HG02970 (cell line): Measurements from ENCODE around the gene HGS.
"Not testable (repeated sequence)": the region's sequence is repeated elsewhere in the genome, so short reads cannot be mapped to it uniquely, and the experiment has no call there.

Experiments used
- ATAC-seq: cut with Tn5 transposase; IDR thresholded peaks from one replicate; pipeline ENCODE4 v1.9.1; 2021; ENCODE audit warnings: mild to moderate bottlenecking, moderate library complexity, moderate number of reproducible peaks; ENCODE audit not compliant: unreplicated experiment, low FRiP score

HGS gene

GRCh38 chr17:81738801-81739393 lies 55.1 kb downstream of the HGS start:
- ATAC-seq = no peak

GRCh38 chr17:81739593-81739992 lies 55.8 kb downstream of the HGS start:
- not testable (repeated sequence) for ATAC-seq

GRCh38 chr17:81740395-81740961 lies 56.7 kb downstream of the HGS start:
- no peak for ATAC-seq

- ATAC-seq = no peak
Observed at GRCh38 chr17:81741049-81741593, 57.3 kb downstream of the HGS start.

GRCh38 chr17:81741594-81742452 lies 58.0 kb downstream of the HGS start:
- ATAC-seq = no peak
